ENCODE measurements around the gene RAB35.
A peak's percentile ranks its signal among the peaks of the same experiment; 100 is the strongest.

Gene RAB35

DNA sequence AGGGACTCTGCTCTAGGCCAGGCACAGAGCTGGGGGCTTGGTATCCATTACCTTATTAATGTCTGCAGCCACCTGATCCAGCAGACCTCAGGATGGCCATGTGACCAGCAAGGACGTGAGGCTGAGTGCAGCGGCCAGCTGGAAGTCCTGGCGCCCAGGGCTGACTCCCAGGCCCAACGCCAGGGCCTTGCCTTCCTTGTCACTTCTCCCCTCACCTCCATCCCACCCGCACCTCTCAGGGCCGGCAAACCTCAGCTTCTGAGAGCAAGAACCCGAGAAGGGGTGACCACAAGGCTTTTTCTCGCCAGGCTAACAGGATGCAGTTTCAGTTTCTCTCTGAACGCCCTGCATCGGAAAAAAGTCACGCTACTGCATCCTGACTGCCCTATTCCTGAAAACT, 15.4 kb downstream of the RAB35 start:
- Mint-ChIP-seq H3K4me3 (peak overlapping the region in 1 of 2 donors; percentile 11), H3K27ac (peak overlapping the region; percentile 30 to 87), H3K9me3 (no peaks in the 10 kb centered on the region), H3K4me1 (peaks cover 39% of the 10 kb centered on the region), H3K27me3 (no peaks in the 10 kb centered on the region)
- no peak for ATAC-seq
- no peak for DNase-seq

- no peaks in the 10 kb centered on the region for H3K9me3 Mint-ChIP-seq
- H3K4me1 Mint-ChIP-seq, result peaks cover 39% of the 10 kb centered on the region
- H3K27me3 Mint-ChIP-seq, result no peaks in the 10 kb centered on the region
- H3K27ac Mint-ChIP-seq, result no peak overlapping the region
- DNase-seq, result no peak
- H3K4me3 Mint-ChIP-seq, result no peak overlapping the region
- ATAC-seq, result no peak
Measured at GRCh38 chr12:120100630-120101029, 15.9 kb downstream of the RAB35 start.

DNA sequence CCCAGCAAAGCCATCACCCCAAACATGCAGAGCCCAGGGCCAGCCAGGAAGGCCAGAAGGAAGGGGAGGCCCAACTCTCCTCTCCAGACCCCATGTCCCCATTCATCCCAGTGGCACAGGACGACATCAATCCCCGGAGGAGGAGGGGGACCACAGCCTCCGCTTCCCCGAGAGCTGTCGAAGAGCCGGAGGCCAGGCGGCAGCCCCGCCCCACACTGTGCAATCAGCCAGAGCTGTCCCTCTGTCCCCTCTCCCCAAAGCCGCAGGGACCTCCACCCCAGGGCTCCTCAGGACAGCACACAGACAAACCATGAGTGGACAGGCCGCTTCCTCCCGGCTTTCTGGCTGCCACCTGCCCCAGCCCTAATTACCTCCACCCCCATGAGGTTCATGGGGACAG, 16.8 kb downstream of the RAB35 start:
- DNase-seq, result no peak
- Mint-ChIP-seq H3K9me3 (no peaks in the 10 kb centered on the region), H3K4me3 (no peak overlapping the region), H3K27me3 (no peaks in the 10 kb centered on the region), H3K27ac (peak overlapping the region in 1 of 2 donors; percentile 86), H3K4me1 (peaks cover 34% of the 10 kb centered on the region)
- ATAC-seq, result no peak

DNA sequence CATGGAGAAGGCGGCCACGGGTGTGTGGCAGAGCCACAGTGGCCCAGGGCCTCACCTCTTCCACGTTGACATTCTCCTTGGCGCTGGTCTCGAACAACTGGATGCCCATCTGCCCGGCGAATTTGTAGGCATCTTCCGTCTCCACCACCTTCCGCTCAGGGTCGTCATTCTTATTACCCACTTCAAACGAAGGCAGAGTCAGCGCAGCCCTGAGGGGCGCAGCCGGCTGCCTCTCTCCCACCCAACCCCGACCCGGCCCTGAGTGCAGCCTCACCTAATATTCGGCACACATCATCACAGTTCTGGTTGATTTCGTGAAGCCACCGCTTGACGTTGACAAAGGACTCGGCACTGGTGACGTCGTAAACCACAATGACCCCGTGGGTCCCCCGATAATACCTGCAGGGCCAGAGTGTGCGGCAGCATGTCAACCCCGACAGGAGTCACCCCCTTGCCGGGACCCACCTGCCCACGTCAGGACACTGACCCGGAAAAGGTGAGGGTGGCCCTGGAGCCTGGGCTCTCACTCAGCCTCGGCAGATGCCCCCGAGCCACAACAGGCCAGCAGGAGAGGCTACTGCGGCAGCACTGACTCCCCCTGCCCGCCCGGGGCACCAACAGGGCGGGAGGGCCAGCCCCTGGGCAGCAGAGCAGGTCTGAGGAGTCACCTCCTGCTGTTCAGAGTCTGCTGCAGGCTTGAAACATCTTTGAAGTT, 17.6 kb downstream of the RAB35 start:
- Mint-ChIP-seq H3K27me3 (no peaks in the 10 kb centered on the region), H3K4me1 (peaks cover 38% of the 10 kb centered on the region), H3K9me3 (no peaks in the 10 kb centered on the region), H3K27ac (peak overlapping the region in 1 of 2 donors; percentile 80), H3K4me3 (no peak overlapping the region)
- DNase-seq, result no peak
- no peak for ATAC-seq

DNA sequence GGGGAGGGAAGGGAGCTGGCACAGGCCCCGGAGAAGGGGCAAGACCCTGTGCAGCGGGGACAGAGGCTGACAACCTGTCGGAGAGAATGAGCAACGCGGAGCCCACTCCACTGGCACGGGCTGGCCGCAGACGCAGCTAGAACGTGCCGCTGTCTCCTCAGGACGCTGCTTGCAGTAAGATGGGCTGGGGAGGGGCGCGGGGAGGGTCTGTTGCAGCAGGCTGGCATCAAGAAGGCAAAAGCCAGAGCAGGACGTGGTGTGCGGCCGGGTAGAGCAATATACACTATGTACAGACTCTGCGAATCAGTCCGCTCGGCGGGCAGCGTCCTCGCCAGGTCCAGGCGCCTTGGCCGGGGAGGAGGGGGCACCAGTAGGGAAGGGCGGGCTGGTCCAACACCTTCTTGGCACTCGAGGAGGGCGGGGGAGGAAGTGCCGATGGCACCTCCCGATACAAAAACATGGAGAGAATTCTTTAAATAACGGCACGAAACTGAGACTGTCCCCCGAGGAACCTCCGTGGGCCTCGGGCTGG, 19.8 kb downstream of the RAB35 start:
- ATAC-seq, result no peak
- Mint-ChIP-seq H3K27ac (peak overlapping the region in 1 of 2 donors; percentile 94), H3K4me3 (no peak overlapping the region), H3K4me1 (peaks cover 30% of the 10 kb centered on the region), H3K27me3 (no peaks in the 10 kb centered on the region), H3K9me3 (no peaks in the 10 kb centered on the region)
- DNase-seq, result no peak

- DNase-seq (no peak), ATAC-seq (no peak)
- Mint-ChIP-seq H3K9me3 (no peaks in the 10 kb centered on the region), H3K4me3 (no peak overlapping the region), H3K4me1 (peaks cover 32% of the 10 kb centered on the region), H3K27ac (no peak overlapping the region), H3K27me3 (no peaks in the 10 kb centered on the region)
Measured at GRCh38 chr12:120095736-120096135, 20.8 kb downstream of the RAB35 start.

GRCh38 chr12:120095331-120095730, 21.2 kb downstream of the RAB35 start:
- H3K27ac Mint-ChIP-seq, result no peak overlapping the region
- DNase-seq (no peak), ATAC-seq (no peak)
- no peaks in the 10 kb centered on the region for H3K9me3 Mint-ChIP-seq
- peaks cover 30% of the 10 kb centered on the region for H3K4me1 Mint-ChIP-seq
- no peak overlapping the region for H3K4me3 Mint-ChIP-seq
- H3K27me3 Mint-ChIP-seq, result no peaks in the 10 kb centered on the region

DNA sequence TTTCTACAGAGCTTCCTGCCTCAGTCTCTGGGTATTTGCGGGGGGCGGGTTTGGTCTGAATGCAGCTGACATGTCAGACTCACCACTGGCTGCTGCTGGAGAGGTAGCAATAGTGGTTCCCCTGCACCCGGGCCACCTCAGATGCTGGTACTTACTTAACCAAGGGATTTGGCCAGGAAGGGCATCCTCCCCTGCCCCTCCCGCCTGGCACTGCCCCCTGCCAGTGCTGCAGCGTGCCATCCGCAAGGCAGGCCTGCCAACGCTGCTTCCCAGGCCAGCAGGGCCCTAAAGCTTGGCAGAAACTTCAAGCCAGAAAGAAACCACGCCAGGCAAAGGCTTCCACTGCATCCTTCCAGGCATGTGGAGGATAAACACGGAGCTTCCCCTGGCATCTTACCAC, 22.1 kb downstream of the RAB35 start:
- peak overlapping the region in 1 of 2 donors; percentile 93 for H3K27ac Mint-ChIP-seq
- ATAC-seq (no peak), DNase-seq (no peak)
- H3K4me1 Mint-ChIP-seq, result peaks cover 23% of the 10 kb centered on the region
- H3K9me3 Mint-ChIP-seq, result no peaks in the 10 kb centered on the region
- no peaks in the 10 kb centered on the region for H3K27me3 Mint-ChIP-seq
- H3K4me3 Mint-ChIP-seq, result peak overlapping the region in 1 of 2 donors; percentile 13

DNA sequence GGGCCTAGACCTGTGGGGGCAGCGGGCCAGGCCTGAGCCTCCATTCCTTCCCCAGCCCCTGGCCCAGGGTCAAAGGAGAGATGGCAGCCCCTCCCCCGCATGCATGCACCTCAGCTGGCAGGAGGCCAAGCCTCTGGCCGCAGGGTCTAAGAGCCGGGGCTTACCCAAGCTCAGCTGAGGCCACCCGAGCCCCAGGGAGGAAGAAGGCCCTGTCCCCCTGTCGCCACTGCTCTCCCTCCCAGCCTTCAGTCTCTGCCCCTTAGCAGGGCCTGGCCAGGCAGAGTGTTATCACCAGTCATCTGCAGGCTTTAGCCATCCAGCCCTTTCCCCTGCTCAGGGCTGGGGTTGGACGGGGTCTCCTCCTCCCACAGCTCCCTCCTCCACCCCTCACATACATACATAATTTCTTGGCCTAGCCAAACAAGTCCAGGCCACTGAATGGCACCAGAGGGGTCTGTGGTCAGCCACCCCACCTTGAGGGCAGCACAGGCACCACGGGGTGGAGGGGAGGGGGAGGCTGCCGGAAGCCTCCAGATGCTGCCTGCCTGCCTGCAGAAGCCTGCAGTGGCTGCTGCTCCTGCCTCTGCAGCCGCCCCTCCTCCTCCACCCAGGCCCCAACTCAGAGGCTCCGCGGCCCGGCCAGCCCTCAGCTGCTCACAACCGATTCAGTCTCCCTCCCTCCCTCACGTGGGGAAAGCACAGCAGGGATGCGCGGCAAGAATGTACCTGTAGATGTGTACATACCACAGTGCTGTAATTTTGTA, 22.8 kb downstream of the RAB35 start:
- H3K4me3 Mint-ChIP-seq, result no peak overlapping the region
- peak overlapping the region; percentile 42 to 46 for H3K27ac Mint-ChIP-seq
- peaks cover 23% of the 10 kb centered on the region for H3K4me1 Mint-ChIP-seq
- DNase-seq (no peak), ATAC-seq (peak; percentile 23)
- no peaks in the 10 kb centered on the region for H3K9me3 Mint-ChIP-seq
- no peaks in the 10 kb centered on the region for H3K27me3 Mint-ChIP-seq

- Mint-ChIP-seq H3K4me3 (no peak overlapping the region), H3K27ac (no peak overlapping the region), H3K9me3 (no peaks in the 10 kb centered on the region), H3K4me1 (peaks cover 23% of the 10 kb centered on the region), H3K27me3 (no peaks in the 10 kb centered on the region)
- DNase-seq (no peak), ATAC-seq (peak; percentile 7)
Measured at GRCh38 chr12:120093336-120093591, 23.3 kb downstream of the RAB35 start.

DNA sequence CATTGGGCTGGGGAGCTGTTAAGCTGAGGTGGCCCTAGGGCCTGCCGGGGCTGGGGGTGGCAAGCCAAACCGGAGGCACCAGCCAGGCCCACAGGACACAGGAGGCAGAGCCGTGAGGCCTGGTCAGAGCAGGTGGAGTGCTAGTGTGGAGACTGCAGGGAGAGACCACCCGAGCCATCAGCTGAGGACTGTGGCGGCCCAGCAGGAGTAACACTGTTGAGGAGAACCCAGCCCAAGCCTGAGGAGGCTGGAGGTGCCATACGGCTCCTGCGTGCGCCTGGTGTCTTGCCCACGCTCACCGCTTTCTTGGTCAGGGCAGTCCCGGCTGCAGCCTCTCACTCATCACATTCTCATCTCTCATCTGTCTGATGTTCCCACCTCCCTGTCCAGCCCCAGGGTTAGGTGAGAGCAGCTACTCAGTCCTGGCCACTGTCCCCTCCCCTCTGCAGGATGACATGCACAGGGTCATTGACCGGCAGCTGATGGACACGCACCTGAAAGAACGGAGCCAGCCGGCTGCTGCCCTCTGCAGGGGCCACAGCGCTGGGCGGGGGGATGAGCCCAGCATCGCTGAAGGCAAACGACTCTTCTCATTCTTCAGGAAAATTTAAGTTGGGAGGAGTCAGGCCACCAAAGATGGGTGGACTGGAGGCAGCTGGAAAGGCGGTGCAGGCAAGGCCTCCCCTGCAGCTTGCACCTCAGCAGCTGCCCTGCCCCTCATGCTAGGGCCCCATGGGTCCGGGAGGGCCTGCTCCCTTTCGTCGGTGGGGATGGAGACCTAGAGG, 23.8 kb downstream of the RAB35 start:
- no peaks in the 10 kb centered on the region for H3K27me3 Mint-ChIP-seq
- no peak for DNase-seq
- peaks cover 24% of the 10 kb centered on the region for H3K4me1 Mint-ChIP-seq
- H3K9me3 Mint-ChIP-seq, result no peaks in the 10 kb centered on the region
- ATAC-seq, result peak; percentile 11
- H3K27ac Mint-ChIP-seq, result peak overlapping the region; percentile 33 to 87
- H3K4me3 Mint-ChIP-seq, result no peak overlapping the region

- H3K27me3 Mint-ChIP-seq, result no peaks in the 10 kb centered on the region
- peak overlapping the region; percentile 38 to 69 for H3K27ac Mint-ChIP-seq
- no peak for ATAC-seq
- H3K4me1 Mint-ChIP-seq, result peaks cover 37% of the 10 kb centered on the region
- H3K9me3 Mint-ChIP-seq, result no peaks in the 10 kb centered on the region
- no peak overlapping the region for H3K4me3 Mint-ChIP-seq
- DNase-seq, result no peak
Measured at GRCh38 chr12:120091371-120092090, 25.0 kb downstream of the RAB35 start.

GRCh38 chr12:120090626-120091295, 25.8 kb downstream of the RAB35 start:
- peak overlapping the region in 1 of 2 donors; percentile 69 for H3K27ac Mint-ChIP-seq

GRCh38 chr12:120090206-120090605, 26.3 kb downstream of the RAB35 start:
- Mint-ChIP-seq H3K27me3 (no peaks in the 10 kb centered on the region), H3K4me1 (peaks cover 49% of the 10 kb centered on the region), H3K9me3 (no peaks in the 10 kb centered on the region), H3K4me3 (no peak overlapping the region), H3K27ac (no peak overlapping the region)
- ATAC-seq, result no peak
- DNase-seq, result no peak

More at GRCh38 chr12:120090626-120091295, 25.8 kb downstream of the RAB35 start:
- peaks cover 44% of the 10 kb centered on the region for H3K4me1 Mint-ChIP-seq
- no peaks in the 10 kb centered on the region for H3K9me3 Mint-ChIP-seq
- no peaks in the 10 kb centered on the region for H3K27me3 Mint-ChIP-seq
- no peak overlapping the region for H3K4me3 Mint-ChIP-seq
- no peak for ATAC-seq
- no peak for DNase-seq

DNA sequence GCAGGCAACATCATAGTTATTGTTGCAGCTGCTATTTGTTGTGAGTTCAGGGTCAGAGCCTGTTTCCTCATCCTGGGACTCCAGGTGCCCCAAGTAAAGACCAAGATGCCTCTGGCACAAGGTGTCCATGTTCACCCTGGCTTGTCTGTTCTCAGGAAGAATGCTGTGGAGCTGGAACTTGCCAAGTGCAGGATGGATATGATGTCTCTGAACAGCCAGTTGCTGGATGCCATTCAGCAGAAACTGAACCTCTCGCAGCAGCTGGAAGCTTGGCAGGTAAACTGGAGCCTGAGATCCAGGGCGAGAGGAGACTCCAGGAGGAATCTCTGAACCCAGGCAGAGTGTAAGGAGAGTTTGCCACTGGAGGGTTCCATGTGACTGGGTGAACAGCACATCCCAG, 26.8 kb downstream of the RAB35 start:
- no peak overlapping the region for H3K4me3 Mint-ChIP-seq
- DNase-seq (no peak), ATAC-seq (no peak)
- no peaks in the 10 kb centered on the region for H3K9me3 Mint-ChIP-seq
- no peaks in the 10 kb centered on the region for H3K27me3 Mint-ChIP-seq
- H3K4me1 Mint-ChIP-seq, result peaks cover 52% of the 10 kb centered on the region
- peak overlapping the region in 1 of 2 donors; percentile 56 for H3K27ac Mint-ChIP-seq
